Measurements from ENCODE around the gene TPCN2. TPM values are rescaled to one million over a fixed set of nuclear protein-coding genes. Genes with fewer than 3 reads are reported as not detected.

TPCN2 gene
- total and polyA plus RNA-seq, 12 donors: 3.1 to 21.6 (median 10.4) TPM

DNA sequence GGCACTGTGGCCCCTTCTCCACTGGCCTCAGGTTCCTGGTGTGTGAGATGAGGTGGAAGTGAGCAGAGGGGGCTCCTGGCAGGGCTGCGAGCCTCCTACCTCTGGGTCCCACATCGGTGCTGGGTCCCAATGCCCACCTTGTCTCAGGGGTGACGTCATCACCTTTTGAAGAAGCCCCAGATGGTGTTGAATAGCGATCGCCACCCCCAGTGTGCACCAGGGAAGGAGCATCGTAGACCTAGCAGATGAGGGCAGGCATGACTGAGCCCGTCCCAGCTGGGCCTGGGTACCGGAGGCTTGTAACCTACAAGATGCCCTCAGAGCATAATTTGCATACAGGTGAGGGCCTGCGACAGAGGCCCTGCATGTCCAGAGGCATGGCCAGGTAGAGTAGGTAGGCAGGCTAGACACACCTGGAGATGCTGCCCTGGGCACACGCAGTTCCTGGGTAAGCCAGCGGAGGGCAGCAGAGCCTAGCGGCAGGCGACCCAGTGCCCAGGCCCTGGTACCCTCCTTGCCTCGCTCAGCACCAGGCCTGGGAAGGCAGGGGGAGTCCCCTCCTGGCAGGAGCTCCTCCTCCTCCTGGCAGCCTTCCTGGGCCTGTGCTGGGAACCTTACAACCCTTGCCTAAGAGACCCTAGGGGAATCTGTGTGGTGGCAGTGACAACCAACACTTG is 52.5 kb downstream of the TPCN2 start:
- peak; percentile 70 to 82 (median 76) for DNase-seq
- no peaks in the 10 kb centered on the region for H3K36me3 ChIP-seq (replicated peaks in 1 of 2)
- no peak overlapping the region for H3K4me3 ChIP-seq
- intact Hi-C loops (cut with DNase I): loop anchor here in 1 of 2 donors (10.0 kb wide), 2 partner anchors 194 to 784 kb away; partner anchors contain the start of gene MYEOV
- no peaks in the 10 kb centered on the region for H3K9me3 ChIP-seq (replicated peaks in 1 of 3)
- WGBS, 4 donors: 19 to 40% (median 28%) methylated on average over 8 to 14 of the region's 14 CpGs
- no peak overlapping the region for H3K27ac ChIP-seq
- TF ChIP-seq POLR2A (IDR thresholded peaks at IDR 0.05): no peak
- TF ChIP-seq, protein P1, sequence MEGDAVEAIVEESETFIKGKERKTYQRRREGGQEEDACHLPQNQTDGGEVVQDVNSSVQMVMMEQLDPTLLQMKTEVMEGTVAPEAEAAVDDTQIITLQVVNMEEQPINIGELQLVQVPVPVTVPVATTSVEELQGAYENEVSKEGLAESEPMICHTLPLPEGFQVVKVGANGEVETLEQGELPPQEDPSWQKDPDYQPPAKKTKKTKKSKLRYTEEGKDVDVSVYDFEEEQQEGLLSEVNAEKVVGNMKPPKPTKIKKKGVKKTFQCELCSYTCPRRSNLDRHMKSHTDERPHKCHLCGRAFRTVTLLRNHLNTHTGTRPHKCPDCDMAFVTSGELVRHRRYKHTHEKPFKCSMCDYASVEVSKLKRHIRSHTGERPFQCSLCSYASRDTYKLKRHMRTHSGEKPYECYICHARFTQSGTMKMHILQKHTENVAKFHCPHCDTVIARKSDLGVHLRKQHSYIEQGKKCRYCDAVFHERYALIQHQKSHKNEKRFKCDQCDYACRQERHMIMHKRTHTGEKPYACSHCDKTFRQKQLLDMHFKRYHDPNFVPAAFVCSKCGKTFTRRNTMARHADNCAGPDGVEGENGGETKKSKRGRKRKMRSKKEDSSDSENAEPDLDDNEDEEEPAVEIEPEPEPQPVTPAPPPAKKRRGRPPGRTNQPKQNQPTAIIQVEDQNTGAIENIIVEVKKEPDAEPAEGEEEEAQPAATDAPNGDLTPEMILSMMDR (IDR thresholded peaks at IDR 0.05): peak; percentile 91 to 99 (median 97)
- H3K4me1 ChIP-seq (replicated peaks in 1 of 2): no peaks in the 10 kb centered on the region
- H3K27me3 ChIP-seq: no peaks in the 10 kb centered on the region

GRCh38 chr11:69101792-69102695 is 53.3 kb downstream of the TPCN2 start:
- no peaks in the 10 kb centered on the region for H3K27me3 ChIP-seq
- H3K9me3 ChIP-seq (replicated peaks in 1 of 3): no peaks in the 10 kb centered on the region
- TF ChIP-seq, protein P1 (IDR thresholded peaks at IDR 0.05): no peak
- no peak for TF ChIP-seq POLR2A (IDR thresholded peaks at IDR 0.05)
- 64 to 73% (median 70%) methylated on average over 13 to 17 of the region's 17 CpGs for WGBS, 4 donors
- no peak overlapping the region for H3K4me3 ChIP-seq
- DNase-seq: no peak
- H3K36me3 ChIP-seq (replicated peaks in 1 of 2): no peaks in the 10 kb centered on the region
- intact Hi-C loops (cut with DNase I): loop anchor here (2.0 to 10.0 kb wide), 4 partner anchors 193 to 783 kb away; partner anchors contain the start of gene MYEOV (in 1 of the 2)
- H3K4me1 ChIP-seq (replicated peaks in 1 of 2): no peaks in the 10 kb centered on the region
- no peak overlapping the region for H3K27ac ChIP-seq

- WGBS, 4 donors: 57 to 82% (median 66%) methylated on average over 8 to 24 of the region's 24 CpGs
- Histone ChIP-seq H3K4me1 (replicated peaks in 1 of 2) (no peaks in the 10 kb centered on the region), H3K27ac (no peak overlapping the region), H3K27me3 (no peaks in the 10 kb centered on the region), H3K4me3 (no peak overlapping the region), H3K9me3 (replicated peaks in 1 of 3) (no peaks in the 10 kb centered on the region), H3K36me3 (replicated peaks in 1 of 2) (no peaks in the 10 kb centered on the region)
- TF ChIP-seq, protein P1 (IDR thresholded peaks at IDR 0.05): no peak
- intact Hi-C loops (cut with DNase I): loop anchor here (2.0 to 10.0 kb wide), 4 partner anchors 192 to 782 kb away; partner anchors contain the start of gene MYEOV (in 1 of the 2)
- no peak for DNase-seq
These were observed 54.2 kb downstream of the TPCN2 start for GRCh38 chr11:69102732-69103615.
